Activated T-helper 9 cell treated with anti-CD3 and anti-CD28 coated beads, Interleukin-2, amount 50 U/mL, for 16 hours (primary cell): ENCODE data around the gene TSPEAR.
"Not testable (repeated sequence)": the region's sequence is repeated elsewhere in the genome, so short reads cannot be mapped to it uniquely, and the experiment has no call there.

Experiments
- DNase-seq: peaks from one replicate; pipeline ENCODE4 v3.0.0-alpha.2; 2020; ENCODE audit warnings: low read depth

The TSPEAR gene

DNA sequence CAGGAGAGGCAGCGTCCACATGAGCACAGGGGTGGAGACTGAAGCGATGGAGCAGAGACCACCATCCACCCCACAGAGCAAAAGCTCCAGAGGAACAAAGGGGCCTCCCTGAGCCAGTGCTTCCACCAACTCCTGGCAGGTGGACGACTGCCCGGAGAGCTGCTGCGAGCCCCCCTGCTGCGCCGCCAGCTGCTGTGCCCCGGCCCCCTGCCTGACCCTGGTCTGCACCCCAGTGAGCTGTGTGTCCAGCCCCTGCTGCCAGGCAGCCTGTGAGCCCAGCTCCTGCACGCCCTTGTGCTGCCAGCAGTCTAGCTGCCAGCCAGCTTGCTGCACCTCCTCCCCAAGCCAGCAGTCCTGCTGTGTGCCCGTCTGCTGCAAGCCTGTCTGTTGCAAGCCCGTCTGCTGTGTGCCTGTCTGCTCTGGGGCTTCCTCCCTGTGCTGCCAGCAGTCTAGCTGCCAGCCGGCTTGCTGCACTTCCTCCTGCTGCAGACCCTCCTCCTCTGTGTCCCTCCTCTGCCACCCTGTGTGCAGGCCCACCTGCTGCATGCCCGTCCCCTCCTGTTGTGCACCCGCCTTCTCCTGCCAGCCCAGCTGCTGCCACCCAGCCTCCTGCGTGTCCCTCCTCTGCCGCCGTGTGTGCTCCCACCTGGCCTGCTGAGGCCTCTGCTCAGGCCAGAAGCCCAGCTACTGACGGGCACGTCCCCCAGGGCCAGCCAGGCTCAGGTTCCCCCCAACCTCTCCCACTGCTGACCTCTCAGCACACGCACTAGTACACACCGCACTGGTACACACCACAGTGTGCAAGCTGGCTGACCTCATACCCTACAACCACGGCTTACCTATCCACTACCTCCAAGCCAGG is 9.0 kb downstream of the TSPEAR start:
- DNase-seq, result no peak

- DNase-seq, result no peak
Measured at GRCh38 chr21:44701541-44701940, 9.8 kb downstream of the TSPEAR start.

DNA sequence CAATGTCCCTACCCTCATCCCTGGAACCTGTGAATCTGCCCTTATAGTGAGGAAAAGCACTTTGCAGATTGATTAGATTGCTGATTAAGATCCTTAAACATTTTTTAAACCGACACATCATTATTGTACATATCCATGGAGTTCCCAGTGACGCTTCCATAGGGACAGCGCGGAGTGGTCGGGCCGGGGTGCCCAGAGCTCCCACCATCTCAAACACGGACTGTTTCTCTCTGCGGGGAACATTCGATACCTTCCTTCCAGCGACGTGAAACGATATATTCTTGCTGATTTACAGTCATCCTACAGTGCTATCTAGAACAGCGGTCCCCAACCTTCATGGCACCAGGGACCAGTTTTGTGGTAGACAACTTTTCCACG is 10.4 kb downstream of the TSPEAR start:
- DNase-seq, result no peak

- DNase-seq, result no peak
Measured at GRCh38 chr21:44700101-44701022, 11.0 kb downstream of the TSPEAR start.

- no peak for DNase-seq
Measured at GRCh38 chr21:44699502-44700001, 11.8 kb downstream of the TSPEAR start.

- no peak for DNase-seq
Measured at GRCh38 chr21:44697811-44698734, 13.3 kb downstream of the TSPEAR start.

DNA sequence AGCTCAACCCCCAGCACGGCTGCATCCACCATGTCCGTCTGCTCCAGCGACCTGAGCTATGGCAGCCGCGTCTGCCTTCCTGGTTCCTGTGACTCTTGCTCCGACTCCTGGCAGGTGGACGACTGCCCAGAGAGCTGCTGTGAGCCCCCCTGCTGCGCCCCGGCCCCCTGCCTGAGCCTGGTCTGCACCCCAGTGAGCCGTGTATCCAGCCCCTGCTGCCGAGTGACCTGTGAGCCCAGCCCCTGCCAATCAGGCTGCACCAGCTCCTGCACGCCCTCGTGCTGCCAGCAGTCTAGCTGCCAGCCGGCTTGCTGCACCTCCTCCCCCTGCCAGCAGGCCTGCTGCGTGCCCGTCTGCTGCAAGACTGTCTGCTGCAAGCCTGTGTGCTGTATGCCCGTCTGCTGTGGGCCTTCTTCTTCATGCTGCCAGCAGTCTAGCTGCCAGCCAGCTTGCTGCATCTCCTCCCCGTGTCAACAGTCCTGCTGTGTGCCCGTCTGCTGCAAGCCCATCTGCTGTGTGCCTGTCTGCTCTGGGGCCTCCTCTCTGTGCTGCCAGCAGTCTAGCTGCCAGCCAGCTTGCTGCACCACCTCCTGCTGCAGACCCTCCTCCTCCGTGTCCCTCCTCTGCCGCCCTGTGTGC is 14.1 kb downstream of the TSPEAR start, which contains the start of gene KRTAP10-12:
TSS of gene KRTAP10-12 (plus strand) at position 1 of the 639 bp plus-strand sequence. CDS start at position 31, 30 bp downstream.
- not testable (repeated sequence) for DNase-seq

GRCh38 chr21:44696572-44696971 is 14.8 kb downstream of the TSPEAR start:
- DNase-seq, result no peak

DNA sequence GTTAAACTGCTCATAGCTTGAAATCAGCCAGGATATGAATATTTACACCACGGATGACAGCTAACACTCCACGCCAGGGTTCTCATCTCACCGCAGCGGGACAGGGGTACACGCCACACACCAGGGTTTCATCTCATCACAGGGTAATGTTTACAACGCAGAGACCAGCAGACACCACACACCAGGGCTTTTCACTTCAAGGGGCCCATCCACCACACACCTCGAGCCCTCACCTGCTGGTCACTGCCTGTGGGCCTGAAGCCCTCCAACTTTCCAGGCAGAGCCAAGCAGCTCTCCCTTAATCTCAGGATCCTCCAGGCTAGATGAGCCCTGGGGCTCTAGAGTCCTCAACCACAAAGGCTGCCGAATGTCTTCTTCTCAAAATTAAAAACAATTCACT is 15.7 kb downstream of the TSPEAR start:
- no peak for DNase-seq

DNA sequence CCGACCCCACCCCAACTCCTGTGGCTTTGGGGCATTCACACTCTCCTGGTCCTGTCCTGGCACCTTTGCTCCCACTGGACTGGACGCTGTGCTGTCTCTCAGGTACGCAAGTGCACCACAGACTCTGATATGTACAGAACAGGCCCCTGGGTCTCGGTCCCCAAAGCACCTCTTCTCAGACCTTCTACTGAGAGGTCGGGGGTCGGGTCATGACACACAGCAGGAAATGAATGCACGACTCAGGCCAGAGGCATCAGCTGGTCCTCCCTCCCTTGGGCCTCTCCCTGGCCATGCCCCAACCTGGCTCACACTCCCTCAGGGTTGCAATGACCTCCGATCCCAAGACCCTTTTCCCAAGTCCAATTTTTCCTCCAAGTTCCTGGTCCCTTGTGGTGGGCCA is 16.2 kb downstream of the TSPEAR start:
- DNase-seq, result no peak

DNA sequence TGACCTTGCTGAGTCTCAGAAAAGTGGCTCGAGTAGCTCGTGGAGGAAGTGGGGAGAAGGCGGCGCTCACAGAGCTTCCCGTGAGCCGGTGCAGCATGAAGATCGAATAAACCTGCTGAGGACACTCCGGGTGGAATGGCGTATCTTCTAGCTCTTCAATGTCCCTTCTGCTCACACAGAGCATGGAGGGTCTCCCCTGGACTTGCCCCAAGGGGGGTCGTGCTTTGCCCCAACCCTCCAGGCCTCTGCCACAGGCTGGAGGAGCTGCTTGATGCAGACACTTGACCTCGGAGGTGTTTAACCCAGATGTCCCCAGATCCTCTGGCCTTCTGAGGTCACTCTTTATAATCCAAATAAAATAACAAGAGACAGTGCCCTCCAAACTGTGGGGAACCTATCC is 16.6 kb downstream of the TSPEAR start:
- no peak for DNase-seq

- DNase-seq, result no peak
Measured at GRCh38 chr21:44692798-44693512, 18.4 kb downstream of the TSPEAR start.

DNA sequence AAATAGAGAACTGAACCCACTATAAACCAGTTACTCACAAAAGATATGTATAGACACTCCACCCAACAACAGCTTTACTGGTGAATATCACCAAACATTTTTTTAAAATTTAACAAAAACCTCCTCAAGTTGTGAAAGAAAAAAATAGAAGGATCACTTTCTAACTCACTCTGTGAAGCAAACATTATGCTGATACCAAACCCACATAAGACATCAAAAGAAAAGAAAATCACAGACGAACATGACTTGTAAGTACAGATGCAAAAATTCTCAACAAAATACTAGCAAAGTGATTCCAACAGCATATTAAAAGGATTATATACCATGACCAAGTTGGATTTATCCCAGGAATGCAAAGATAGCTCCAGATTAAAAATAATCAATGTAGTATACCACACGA is 19.7 kb downstream of the TSPEAR start:
- no peak for DNase-seq

DNA sequence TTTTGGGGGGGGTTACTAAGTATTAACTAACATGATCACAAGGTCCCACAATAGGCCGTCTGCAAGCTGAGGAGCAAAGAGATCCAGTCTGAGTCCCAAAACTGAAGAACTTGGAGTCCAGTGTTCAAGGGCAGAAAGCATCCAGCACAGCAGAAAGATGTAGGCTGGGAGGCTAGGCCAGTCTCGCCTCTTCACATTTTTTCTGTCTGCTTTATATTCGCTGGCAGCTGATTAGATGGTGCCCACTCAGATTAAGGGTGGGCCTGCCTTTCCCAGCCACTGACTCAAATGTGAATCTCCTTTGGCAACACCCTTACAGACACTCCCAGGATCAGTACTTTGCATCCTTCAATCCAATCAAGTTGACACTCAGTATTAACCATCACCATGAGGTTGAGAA is 21.6 kb downstream of the TSPEAR start:
- DNase-seq, result not testable (repeated sequence)

- DNase-seq, result no peak
Measured at GRCh38 chr21:44687671-44688070, 23.7 kb downstream of the TSPEAR start.

GRCh38 chr21:44686843-44687561 is 24.4 kb downstream of the TSPEAR start:
- no peak for DNase-seq

GRCh38 chr21:44686000-44686781 is 25.2 kb downstream of the TSPEAR start:
- DNase-seq, result no peak

- DNase-seq, result not testable (repeated sequence)
Measured at GRCh38 chr21:44685050-44685449, 26.3 kb downstream of the TSPEAR start.

- no peak for DNase-seq
Measured at GRCh38 chr21:44684483-44684882, 26.9 kb downstream of the TSPEAR start.
